GM12892 (cell line): ENCODE measurements around the gene CEP72.

Experiments
- POLR2A ChIP-seq: IDR thresholded peaks from 2 replicates; pipeline ENCODE4 v1.6.1; 2011; ENCODE audit warnings: low read depth, low read length, control low read depth
- POLR2AphosphoS5 ChIP-seq: IDR thresholded peaks from 2 replicates; pipeline ENCODE4 v1.6.1; 2011; ENCODE audit warnings: low read depth, low read length, control low read depth
- TAF1 ChIP-seq: IDR thresholded peaks from 2 replicates; pipeline ENCODE4 v1.6.1; 2011; ENCODE audit warnings: low read depth, mild to moderate bottlenecking, control low read depth, low read length, borderline replicate concordance

GRCh38 chr5:644971-645370 lies 32.8 kb downstream of the CEP72 start:
- TF ChIP-seq TAF1 (no peak), POLR2AphosphoS5 (no peak), POLR2A (no peak)
